ENCODE data around the gene PTPRD. TPM values are rescaled to one million over a fixed set of nuclear protein-coding genes. Genes with fewer than 3 reads are reported as not detected.

The PTPRD gene
- total and polyA plus RNA-seq, 10 donors: 0.08 to 11.7 (median 2.9) TPM

DNA sequence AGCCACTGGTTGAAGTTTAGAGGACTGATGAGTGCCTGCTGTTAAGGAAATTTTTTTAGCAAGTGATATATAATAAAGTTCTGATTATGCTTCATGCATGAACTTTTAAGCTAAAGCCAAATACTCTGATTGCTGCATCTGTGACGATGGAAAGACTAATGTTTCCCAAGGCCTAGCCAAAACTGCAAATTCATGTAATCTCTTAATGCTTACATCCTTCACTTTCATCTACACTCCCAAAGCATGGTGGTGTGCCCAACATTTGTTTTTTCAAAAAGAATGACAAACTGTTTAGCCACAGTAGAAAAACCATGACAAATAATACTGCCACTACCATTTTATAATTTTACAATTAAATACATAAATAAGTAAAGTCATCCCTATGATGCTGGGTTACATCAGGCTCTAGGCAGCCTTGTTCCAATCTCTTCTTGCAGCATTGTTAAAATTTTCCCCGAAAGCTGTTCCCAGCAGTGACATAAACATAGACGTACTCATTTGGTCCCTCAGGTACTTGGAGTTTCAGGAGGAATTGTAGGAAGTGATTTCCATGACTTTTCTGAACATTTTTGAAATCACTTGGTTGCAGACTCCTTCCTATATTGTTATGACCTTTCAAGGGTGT is 2187.9 kb downstream of the PTPRD start:
- Histone ChIP-seq H3K27ac (no peak overlapping the region), H3K9me3 (no peaks in the 10 kb centered on the region), H3K36me3 (no peaks in the 10 kb centered on the region), H3K4me1 (no peaks in the 10 kb centered on the region), H3K27me3 (replicated peaks in 1 of 7) (no peaks in the 10 kb centered on the region), H3K4me3 (no peak overlapping the region)
- intact Hi-C loops (cut with DNase I; ENCODE audit: low total_unique reads): no loop called here
- no peak for DNase-seq
- WGBS, 5 donors: 80 to 94% (median 84%) methylated on average over 3 of the region's 3 CpGs
- TF ChIP-seq, protein P1, sequence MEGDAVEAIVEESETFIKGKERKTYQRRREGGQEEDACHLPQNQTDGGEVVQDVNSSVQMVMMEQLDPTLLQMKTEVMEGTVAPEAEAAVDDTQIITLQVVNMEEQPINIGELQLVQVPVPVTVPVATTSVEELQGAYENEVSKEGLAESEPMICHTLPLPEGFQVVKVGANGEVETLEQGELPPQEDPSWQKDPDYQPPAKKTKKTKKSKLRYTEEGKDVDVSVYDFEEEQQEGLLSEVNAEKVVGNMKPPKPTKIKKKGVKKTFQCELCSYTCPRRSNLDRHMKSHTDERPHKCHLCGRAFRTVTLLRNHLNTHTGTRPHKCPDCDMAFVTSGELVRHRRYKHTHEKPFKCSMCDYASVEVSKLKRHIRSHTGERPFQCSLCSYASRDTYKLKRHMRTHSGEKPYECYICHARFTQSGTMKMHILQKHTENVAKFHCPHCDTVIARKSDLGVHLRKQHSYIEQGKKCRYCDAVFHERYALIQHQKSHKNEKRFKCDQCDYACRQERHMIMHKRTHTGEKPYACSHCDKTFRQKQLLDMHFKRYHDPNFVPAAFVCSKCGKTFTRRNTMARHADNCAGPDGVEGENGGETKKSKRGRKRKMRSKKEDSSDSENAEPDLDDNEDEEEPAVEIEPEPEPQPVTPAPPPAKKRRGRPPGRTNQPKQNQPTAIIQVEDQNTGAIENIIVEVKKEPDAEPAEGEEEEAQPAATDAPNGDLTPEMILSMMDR (IDR thresholded peaks at IDR 0.05 in 8 of 11, conservative IDR thresholded peaks at IDR 0.05 in 3 of 11): no peak
- TF ChIP-seq POLR2AphosphoS5 (IDR thresholded peaks at IDR 0.05) (no peak), POLR2A (IDR thresholded peaks at IDR 0.05) (no peak)

DNA sequence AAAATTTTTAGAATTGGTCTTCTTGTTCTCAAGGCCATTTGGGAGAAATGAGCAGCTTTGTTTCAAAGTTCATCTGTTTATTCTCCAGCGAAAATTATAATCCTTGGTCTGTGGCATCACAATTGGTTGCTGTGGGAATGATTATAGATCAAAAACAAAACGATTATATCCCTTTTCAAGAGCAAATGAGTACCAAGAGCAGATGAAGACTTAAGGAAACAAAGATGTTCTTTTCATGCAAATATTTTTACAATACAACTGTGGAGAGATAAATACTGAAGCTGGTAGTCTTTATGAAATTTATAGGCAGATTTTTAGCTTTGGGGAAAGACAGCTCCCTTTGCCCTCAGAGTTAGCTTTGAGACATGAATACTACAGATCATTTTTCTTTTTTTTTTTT is 2192.4 kb downstream of the PTPRD start:
- H3K9me3 ChIP-seq: no peaks in the 10 kb centered on the region
- WGBS, 5 donors: 40 to 79% (median 60%) methylated on average over 2 of the region's 2 CpGs
- no peak for DNase-seq
- H3K4me3 ChIP-seq: no peak overlapping the region
- no peaks in the 10 kb centered on the region for H3K4me1 ChIP-seq
- no peaks in the 10 kb centered on the region for H3K27me3 ChIP-seq (replicated peaks in 1 of 7)
- intact Hi-C loops (cut with DNase I; ENCODE audit: low total_unique reads): no loop called here
- H3K27ac ChIP-seq: no peak overlapping the region
- TF ChIP-seq POLR2A (IDR thresholded peaks at IDR 0.05) (no peak), POLR2AphosphoS5 (IDR thresholded peaks at IDR 0.05) (no peak)
- TF ChIP-seq, protein P1 (IDR thresholded peaks at IDR 0.05 in 8 of 11, conservative IDR thresholded peaks at IDR 0.05 in 3 of 11): no peak
- no peaks in the 10 kb centered on the region for H3K36me3 ChIP-seq

DNA sequence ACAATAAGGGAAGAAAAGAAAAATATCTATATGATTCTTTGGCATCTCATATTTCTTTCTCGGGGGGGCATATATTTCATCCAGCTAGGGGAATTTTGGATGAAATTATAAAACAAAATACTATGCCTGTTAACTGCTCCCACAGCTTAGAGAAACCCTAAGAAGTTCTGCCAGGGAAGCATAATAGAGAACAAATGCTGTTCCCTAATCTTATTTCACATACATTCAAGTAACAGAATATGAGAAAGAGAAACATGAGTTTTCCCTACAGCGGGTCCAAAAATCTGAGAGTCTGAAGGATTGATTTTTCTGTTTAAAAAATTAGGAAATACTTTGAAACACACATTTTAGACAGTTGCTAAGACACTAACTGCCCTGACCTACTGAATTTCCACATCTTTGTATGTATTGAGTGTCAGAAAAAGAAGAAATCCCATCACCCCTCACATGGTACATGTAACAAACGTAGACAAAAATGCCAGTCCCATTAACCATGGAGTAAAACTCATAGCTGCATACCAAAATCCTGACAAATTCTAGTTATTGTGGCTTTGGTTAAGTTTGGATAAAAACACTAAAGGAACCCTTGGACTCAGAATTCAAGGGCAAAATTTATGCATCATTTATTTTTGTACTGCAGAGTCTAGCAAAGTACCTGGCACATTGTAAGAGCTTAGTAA is 2193.1 kb downstream of the PTPRD start:
- 70 to 90% (median 80%) methylated on average over 3 of the region's 3 CpGs for WGBS, 5 donors
- no peak overlapping the region for H3K4me3 ChIP-seq
- no peak overlapping the region for H3K27ac ChIP-seq
- H3K9me3 ChIP-seq: no peaks in the 10 kb centered on the region
- intact Hi-C loops (cut with DNase I; ENCODE audit: low total_unique reads): no loop called here
- TF ChIP-seq, protein P1 (IDR thresholded peaks at IDR 0.05 in 8 of 11, conservative IDR thresholded peaks at IDR 0.05 in 3 of 11): no peak
- TF ChIP-seq POLR2A (IDR thresholded peaks at IDR 0.05): no peak
- no peak for TF ChIP-seq POLR2AphosphoS5 (IDR thresholded peaks at IDR 0.05)
- H3K27me3 ChIP-seq (replicated peaks in 1 of 7): no peaks in the 10 kb centered on the region
- DNase-seq: no peak
- H3K4me1 ChIP-seq: no peaks in the 10 kb centered on the region
- no peaks in the 10 kb centered on the region for H3K36me3 ChIP-seq

DNA sequence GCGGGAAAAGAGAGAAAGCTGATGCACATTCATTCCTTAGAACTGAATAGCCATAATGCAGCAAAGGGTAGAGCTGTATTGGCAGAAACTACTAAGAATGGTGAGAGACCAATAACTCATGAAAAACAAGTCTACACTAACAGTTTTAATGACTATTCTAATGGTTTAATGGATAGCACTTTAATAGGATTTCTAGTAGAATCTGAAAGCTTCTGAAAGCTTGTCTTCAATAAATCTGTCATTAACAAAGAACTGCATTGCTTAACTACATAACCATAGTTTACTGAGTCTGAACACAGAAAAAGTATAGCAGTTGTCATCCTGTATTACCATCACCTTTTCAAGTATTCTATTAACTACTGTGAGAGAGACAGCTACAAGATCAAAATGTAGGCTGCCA is 2195.5 kb downstream of the PTPRD start:
- intact Hi-C loops (cut with DNase I; ENCODE audit: low total_unique reads): no loop called here
- no peak overlapping the region for H3K4me3 ChIP-seq
- no peaks in the 10 kb centered on the region for H3K36me3 ChIP-seq
- no peak overlapping the region for H3K27ac ChIP-seq
- no peaks in the 10 kb centered on the region for H3K4me1 ChIP-seq
- H3K9me3 ChIP-seq: no peaks in the 10 kb centered on the region
- H3K27me3 ChIP-seq (replicated peaks in 1 of 7): no peaks in the 10 kb centered on the region
- no peak for DNase-seq
- TF ChIP-seq POLR2AphosphoS5 (IDR thresholded peaks at IDR 0.05) (no peak), POLR2A (IDR thresholded peaks at IDR 0.05) (no peak)
- TF ChIP-seq, protein P1 (IDR thresholded peaks at IDR 0.05 in 8 of 11, conservative IDR thresholded peaks at IDR 0.05 in 3 of 11): no peak
- 0 to 94% (median 39%) methylated on average over 1 of the region's 1 CpG for WGBS, 5 donors
